Posterior vena cava (tissue), 2 donors: ENCODE results near the gene PAMR1. TPM values are rescaled to one million over a fixed set of nuclear protein-coding genes. Genes with fewer than 3 reads are reported as not detected.
"Not testable (repeated sequence)": the region's sequence is repeated elsewhere in the genome, so short reads cannot be mapped to it uniquely, and the experiment has no call there.

Source experiments
- DNase-seq: peaks from one replicate; pipeline ENCODE4 v3.0.0-alpha.2; 2020; ENCODE audit warnings: low spot score
- intact Hi-C, 2 donors: fragments of 100-400 bp; cut with DNase I; formaldehyde crosslinking; loops; one replicate each; pipeline versions ENCODE4 v1.14.1 to v1.14.2; 2022 to 2023
- total RNA-seq, 2 donors: library from RNA; stranded (reverse); fragmentation: NEBNext Ultra II Directional; extraction: Animal tissue kit (Norgen Biotek cat#: 25700); gene quantifications; one replicate each; pipeline ENCODE4 v1.2.1, GENCODE V29; 2021
- donor health status: DM: yes; HTN: yes; CAD: no.
- donor health status: DM: yes; HTN: yes; CAD: no.

The PAMR1 gene
- total RNA-seq, 2 donors from 2014 or later = 13.0 to 15.2 TPM

GRCh38 chr11:35546317-35546716 is 20.9 kb upstream of the PAMR1 start:
- DNase-seq = no peak
- intact Hi-C loops = no loop called here

- no peak for DNase-seq
- intact Hi-C loops = no loop called here
These were observed 20.1 kb upstream of the PAMR1 start for GRCh38 chr11:35545391-35546003.

GRCh38 chr11:35543481-35543880 is 18.1 kb upstream of the PAMR1 start:
- intact Hi-C loops = no loop called here
- no peak for DNase-seq

DNA sequence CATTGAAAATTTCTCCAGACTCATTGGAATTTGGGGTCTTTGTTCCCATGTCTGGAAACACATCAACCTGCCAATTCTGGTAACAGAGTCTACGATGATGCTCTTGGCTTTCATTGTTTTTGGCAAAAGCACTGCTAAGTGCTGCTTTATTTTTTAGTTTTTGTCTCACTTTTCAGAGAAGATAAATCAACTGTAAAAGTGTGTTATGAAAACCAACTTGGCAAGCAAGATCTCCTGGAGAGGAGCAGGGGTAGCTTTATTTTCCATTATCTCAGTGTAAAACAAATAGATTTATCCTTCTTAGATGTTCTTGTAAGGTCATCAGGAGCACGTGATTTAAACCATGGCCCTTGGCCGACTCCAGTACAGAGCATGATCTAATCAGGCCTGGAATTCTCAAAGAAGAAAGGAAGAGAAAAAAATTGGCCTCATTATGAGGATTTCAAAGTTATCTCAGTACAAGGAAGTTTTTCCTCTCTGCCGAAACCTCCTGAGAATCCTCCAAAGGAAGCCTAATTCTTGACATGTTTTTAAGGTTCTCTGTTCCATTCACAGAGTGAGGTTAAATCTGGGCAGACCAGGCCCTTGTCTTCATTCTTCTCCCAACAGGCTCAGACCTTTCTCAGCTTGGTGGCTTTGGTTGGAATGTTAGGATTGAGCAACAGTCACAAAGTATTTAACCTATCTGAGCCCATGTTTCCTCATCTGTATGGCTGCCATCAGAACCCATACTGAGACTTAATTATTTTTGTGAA is 16.4 kb upstream of the PAMR1 start:
- intact Hi-C loops = no loop called here
- peak; percentile 86 for DNase-seq

- intact Hi-C loops = no loop called here
- no peak for DNase-seq
These were observed 15.1 kb upstream of the PAMR1 start for GRCh38 chr11:35540526-35540925.

DNA sequence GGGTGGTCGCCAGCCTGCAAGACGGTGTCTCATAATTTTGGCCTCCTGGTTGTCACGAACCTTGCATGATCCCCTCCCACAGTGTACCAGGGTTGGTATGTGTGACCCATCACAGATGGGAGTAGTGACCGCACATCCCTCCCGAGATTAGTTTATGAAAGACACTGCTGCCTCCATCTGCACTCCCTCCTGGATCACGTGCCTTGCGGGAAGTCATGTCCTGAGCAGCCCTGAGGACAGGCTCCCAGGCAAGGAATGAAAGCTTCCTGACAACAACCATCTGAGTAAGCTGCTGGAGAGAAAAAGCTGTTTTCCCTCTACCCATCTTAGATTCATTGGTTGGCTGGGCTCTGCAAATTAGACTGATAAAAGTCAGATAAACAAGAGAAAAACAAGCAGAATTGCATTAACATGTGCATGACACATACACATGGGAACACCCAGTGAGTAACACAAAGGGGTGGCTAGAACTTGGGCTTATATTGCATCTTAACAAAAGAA is 14.4 kb upstream of the PAMR1 start:
- intact Hi-C loops = no loop called here
- peak; percentile 84 for DNase-seq

DNA sequence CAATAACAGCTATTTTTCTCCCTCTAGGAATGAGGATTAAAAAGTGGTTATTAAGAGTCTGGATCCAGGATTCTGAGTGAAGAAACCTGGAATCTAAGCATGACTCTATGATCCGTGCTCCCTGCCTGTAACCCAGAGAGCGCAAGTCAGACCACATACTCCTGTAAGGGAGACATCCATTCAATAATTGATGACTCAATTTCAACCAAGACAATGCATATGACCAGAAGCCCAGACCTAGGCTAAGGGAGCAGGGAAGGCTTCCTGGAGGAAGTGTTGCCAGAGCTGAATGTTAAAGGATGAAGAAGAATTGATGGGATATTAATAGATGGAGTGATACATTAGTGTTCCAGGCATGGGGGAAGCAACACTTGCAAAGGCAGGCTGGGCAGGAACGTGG is 13.8 kb upstream of the PAMR1 start:
- intact Hi-C loops = no loop called here
- no peak for DNase-seq

- intact Hi-C loops = no loop called here
- DNase-seq = no peak
These were observed 11.1 kb upstream of the PAMR1 start for GRCh38 chr11:35536470-35536869.

GRCh38 chr11:35531246-35531645 is 5.8 kb upstream of the PAMR1 start:
- intact Hi-C loops = no loop called here
- no peak for DNase-seq

- no peak for DNase-seq
- intact Hi-C loops = no loop called here
These were observed 4.6 kb upstream of the PAMR1 start for GRCh38 chr11:35529971-35530495.

DNA sequence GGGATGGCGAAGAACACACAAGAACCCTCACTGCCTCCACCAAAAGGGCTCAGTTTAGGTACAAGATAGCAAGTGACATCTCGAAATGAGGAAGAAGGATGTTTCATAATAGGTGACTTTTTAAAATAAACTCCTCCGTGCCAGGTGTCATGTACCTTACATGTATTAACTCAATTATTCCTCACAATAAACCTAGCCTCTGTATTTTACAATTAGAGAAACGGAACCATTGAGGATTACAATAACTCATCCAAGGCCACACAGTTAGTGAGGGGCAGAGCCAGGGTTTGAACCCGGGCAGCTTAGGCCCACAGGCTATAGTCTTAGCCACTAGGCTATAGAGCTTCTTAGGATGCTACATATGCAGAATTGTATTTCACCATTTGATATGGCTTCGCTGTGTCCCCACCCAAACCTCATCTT is 965 bp upstream of the PAMR1 start:
- intact Hi-C loops = no loop called here
- no peak for DNase-seq

DNA sequence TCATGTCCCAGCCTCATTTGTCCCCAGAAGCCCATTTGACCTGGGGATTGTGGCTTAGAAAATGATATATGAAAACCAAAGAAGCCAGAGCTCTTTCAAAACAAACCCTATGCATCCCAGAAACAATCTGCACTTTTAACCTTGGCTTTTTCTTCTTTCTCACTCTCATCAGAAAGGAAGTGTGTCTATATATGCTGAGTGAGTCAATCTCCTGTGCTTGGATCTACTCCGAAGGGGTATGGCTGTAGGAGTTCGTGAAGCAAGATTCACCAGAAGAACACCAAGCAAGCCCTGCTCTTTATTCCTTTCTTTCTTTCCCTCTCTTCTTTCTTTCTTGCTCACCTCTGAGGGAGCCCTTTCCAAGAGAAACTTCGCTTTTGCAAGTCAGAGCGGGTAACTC is 636 bp downstream of the PAMR1 start:
- intact Hi-C loops = no loop called here
- no peak for DNase-seq

GRCh38 chr11:35523861-35524260 is 1.6 kb downstream of the PAMR1 start:
- intact Hi-C loops = no loop called here
- no peak for DNase-seq

GRCh38 chr11:35523331-35523768 is 2.1 kb downstream of the PAMR1 start:
- DNase-seq = no peak
- intact Hi-C loops = no loop called here

DNA sequence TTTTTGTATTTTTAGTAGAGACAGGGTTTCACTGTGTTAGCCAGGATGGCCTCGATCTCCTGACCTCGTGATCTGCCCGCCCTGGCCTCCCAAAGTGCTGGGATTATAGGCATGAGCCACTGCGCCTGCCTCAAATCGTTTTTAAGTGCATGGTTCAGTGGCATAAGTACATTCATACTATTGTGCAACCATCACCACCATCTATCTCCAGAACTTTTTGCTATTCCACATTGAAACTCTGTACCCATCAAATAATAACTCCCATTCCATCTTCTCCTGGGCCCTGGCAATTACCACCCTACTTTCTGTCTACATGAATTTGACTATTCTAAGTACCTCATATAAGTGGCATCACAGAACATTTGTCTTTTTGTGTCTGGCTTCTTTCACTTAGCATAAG is 3.3 kb downstream of the PAMR1 start:
- DNase-seq, intact Hi-C loops: not testable (repeated sequence)

DNA sequence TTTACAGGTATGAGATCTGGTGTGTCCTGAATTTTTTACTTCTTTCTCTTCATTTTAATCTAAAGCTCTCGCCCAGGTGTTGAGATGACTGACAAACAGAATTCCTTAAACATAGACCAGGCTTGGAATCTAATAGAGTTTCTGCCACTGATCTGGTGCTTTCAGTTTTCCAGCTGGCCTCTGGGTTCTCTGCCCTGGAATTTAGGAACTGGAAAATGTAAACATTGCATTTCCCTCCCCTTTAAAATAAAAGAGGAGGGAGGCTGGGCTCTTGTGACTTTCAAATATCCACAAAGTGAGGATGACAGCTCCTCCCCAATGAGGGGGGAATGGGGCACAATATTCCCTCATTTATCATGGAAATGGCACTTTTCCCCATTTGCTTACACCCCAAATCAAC is 5.0 kb downstream of the PAMR1 start:
- no peak for DNase-seq
- intact Hi-C loops = no loop called here

DNA sequence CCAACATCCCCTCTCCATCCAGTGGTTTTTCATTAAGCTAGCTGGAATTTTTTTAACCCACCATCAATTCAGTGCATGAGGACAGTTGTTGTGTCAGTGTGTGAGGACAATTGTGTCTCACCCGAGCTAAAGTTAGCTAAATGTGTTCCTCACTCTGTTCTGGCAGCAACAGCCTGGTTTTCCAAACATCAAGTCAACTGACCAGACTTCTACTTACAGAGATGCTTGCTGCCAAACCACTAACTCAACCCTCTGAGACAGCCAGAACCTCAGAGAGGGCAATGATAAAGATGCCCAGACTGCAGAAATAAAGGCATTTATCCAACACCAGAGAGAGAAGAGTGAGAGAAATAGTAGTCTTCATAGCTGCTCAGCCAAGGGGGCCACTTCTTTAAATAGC is 6.7 kb downstream of the PAMR1 start:
- no peak for DNase-seq
- intact Hi-C loops = no loop called here

DNA sequence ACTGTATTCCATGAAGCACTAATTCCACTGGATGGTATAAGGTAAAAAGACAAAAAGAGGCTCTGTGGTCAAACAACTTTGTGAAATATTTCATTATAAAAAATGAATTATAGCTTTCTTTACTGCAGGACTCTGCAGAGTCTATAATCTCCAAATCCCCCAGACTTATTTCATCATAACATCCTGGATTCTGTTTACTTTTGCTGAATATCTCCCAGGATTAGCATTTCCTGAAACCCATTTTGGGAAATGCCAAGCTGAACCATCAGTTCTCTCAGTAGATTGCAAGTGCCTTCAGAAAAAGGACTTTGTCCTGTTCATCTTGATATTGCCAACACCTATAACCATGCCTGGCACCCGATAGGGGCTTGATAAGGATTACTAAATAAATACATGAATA is 7.9 kb downstream of the PAMR1 start:
- intact Hi-C loops = no loop called here
- DNase-seq = no peak

DNA sequence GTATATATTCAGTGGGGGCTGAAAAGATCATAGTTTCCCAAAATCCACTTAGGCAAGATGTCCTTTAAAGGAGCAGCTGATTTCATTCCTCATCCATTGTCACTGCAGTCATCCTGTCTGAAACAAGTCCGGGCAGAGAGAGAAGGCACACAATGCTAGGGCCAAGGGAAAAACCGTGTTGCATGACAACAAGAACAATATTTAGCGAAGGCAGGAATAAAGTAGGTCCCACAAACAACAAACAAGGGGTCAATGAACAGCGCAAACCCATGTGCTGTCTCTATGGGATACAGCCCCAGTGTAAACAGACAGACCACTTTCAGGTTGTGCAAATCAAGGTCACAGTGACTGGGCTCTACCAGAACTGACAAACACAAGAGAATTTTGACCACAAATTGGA is 9.0 kb downstream of the PAMR1 start:
- intact Hi-C loops = no loop called here

DNA sequence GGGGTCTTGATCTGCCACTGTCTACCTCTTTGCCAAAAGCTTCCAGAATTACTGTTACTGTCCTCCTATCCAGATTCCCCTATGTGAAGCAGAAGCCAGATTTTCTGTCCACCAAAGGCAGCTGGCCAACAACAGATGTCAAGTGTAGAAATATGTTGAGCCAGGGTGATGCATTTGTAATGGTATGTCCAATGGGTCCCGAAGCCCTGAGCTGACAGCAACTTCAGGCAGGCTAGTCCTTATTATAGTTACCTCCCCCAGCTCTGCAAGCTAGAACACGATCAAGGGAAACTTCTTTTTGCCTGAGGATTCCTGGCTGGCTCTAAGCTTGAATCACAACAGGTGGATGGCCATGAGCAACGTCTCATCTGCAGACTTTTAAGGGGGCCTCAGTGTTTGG is 10.2 kb downstream of the PAMR1 start:
- intact Hi-C loops = no loop called here
- DNase-seq = no peak

More for the DNA sequence above, 9.0 kb downstream of the PAMR1 start:
- DNase-seq = no peak

- DNase-seq = no peak
These were observed 10.9 kb downstream of the PAMR1 start for GRCh38 chr11:35514481-35514880.

More at GRCh38 chr11:35514481-35514880, 10.9 kb downstream of the PAMR1 start:
- intact Hi-C loops = no loop called here
